Stimulated activated CD4-positive, alpha-beta T cell treated with anti-CD3 and anti-CD28 coated beads, TNF-alpha, amount 100 ng/mL, for 24 hours (primary cell): ENCODE measurements around the gene NSMCE1.
A peak's percentile ranks its signal among the peaks of the same experiment; 100 is the strongest.

Source experiments
- DNase-seq, 3 experiments: peaks; one replicate each; pipeline ENCODE4 v3.0.0-alpha.2; 2020; ENCODE audit warnings: low read depth in 3 of 3

NSMCE1 gene

DNA sequence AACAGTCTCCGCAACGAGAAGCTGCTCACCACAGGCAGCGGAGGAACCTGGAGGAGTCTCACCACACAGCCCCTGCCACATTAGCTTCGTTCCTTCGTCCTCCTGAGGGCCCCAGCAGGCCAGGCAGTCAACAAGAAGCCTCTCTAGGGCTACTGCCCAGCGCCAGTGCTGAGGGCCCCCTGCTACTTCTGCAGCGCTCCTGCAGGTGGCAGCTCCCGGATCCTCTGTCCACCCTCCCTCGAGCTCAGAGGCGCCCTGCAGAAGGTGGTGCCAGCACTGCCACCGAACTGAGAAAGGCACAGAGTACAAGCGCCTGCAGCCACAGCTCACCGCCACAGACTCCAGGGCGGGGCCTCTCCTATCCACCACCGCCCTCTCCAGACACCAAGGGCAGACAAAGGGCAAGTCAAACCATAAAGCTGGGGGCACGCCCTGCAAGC is 38.0 kb downstream of the NSMCE1 start:
- peak in 2 of 3 experiments; percentile 44 to 63 for DNase-seq

DNA sequence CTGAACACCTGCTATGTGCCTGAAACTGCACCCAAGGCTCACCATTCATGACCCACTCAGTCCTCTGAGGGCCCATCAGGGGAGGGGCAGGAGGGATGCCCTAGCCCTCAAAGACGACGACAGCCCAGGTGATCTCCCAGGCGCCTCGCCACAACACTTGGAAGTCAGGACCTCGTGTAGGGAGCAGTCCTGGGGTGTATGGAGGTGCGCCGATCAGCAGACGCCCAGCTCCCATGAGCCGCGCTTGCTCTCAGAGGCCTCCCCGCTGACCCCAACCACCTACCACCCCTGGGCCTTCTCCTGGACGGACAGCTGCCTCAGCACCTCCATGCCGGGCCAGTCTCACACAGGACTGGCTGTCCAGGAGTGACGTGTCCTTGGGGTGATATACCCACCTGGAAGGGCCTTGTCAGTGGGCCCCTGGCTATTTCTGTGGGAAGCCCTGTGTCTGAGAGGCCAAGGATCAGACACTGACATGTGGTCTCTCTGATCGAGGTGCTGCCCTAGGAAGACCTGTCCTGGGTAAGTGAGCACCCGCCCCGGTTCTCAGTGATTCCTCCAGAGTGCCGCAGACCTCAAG is 38.6 kb downstream of the NSMCE1 start:
- no peak for DNase-seq

GRCh38 chr16:27228621-27229501 is 39.7 kb downstream of the NSMCE1 start:
- DNase-seq, result no peak

DNA sequence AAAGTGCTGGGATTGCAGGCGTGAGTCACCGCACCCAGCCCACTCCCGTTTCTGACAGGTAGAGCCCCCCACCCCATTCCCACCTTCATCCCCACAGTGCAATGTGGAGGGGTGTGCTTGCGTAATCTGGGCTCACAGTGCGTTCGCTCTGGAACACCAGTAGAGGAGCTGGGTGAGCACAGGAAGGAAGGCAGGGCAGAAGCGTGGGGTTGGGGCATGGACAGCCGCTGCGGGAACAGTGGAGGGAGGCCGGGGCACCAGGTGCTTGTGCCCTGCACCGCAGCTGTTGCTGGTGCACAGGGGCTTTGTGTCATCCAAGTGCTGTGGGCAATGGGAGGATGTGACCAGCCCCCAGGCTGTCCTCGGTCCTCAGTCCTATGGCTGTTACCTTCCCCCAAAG is 40.5 kb downstream of the NSMCE1 start:
- no peak for DNase-seq

DNA sequence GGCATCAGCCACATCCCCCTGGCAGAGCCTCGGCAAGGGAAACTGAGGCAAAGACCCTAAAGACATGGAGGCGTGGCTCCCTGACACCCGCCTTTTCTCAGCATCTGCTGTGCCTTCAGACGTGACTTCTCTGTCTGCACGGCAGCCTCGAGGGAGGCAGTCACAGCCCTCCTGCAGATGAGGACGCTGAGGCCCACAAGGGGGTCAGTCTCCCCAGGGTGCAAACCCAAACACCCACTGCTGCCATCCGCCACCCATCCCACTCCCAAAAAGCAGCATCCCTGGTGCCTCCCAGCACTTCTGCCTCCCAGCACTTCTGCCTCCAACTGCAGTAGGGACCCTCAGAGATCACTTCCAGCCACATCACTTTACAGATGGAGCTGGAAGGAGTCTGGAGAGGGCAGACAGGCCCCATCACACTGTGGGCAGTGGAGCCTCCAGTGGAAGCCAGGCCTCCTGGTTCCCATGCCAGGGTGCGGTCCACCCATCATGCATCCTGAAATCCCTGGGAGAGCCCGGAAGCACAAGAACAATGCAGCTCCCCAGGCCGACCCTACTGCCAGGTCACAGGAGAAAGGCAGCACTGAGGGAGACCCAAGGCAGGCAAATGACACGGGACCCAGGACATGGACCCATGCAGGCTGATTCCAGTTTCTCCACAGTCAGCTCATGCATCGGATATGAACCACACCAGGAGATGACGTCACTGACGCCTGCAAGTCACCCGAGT is 41.4 kb downstream of the NSMCE1 start:
- DNase-seq, result no peak

DNA sequence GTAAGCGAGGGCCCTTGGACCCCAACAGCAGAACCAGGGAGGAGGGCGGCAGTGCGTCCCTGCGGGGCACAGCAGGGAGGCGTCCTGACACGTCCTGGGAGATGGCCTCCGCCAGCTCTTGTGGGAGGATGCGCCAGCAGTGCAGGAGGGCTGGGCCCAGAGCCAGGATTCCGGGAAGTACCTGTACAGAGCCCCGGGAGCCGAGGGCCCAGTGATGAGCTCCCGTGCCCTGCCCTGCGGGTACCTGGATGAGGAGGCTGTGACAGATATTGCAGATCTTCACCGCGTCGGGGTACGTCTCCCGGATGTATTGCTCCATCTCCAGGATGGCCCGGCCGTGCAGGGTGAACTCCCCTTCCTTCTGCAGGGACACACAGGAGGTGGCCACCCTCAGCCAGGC is 42.1 kb downstream of the NSMCE1 start:
- no peak for DNase-seq

- no peak for DNase-seq
Observed at GRCh38 chr16:27225536-27226360, 42.8 kb downstream of the NSMCE1 start.

DNA sequence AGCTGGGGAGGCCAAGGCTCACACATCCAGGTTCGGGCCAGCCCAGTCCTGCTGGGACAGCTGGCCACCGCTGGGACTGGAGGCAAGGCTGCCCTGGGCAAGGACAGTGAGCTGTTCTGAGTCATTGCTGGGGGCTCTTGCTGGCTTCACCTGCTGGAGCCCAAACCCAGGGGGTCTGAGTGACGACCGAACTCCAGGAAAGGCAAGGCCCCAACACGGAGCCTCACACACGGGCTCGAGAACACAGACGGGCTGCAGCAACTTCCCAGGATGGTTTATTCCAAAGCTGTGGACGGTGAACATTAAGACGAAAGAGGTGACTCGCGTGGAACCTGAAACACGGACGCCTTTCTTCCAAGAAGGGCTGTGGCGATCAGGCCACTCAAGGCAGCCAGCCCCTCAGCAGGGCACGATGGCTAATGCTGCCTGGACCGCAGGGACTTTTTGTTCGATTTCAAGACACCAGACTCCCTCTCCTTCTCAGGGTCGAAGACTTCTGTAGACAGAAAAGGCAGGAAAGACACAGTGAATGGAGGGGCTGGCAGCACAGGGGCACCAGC is 43.8 kb downstream of the NSMCE1 start:
- DNase-seq, result no peak

DNA sequence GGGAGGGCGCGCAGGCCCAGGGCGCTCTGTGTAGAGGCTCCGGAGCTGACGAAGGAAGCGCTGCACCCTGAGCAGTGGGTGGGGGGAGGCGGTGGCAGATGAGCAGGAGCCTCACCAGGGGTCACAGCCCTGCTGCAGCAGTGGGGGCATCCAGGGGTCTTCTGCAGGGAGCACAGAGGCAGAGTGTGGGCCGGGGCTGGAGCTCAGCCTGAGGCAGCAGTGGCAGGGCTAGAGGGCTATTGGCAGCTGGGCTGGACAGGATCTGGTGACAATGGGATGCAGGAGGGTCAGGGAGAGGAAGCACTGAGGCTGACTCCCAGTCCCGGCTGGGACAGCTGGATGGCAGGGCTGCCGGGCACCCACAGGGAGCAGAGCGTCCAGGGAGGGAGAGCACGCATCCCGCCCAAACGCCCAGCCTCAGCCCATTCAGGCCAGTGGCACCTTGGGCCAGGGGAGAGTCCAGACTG is 44.3 kb downstream of the NSMCE1 start:
- DNase-seq, result no peak

- DNase-seq, result no peak
Observed at GRCh38 chr16:27223701-27224100, 44.9 kb downstream of the NSMCE1 start.

- DNase-seq, result no peak
Observed at GRCh38 chr16:27223226-27223610, 45.4 kb downstream of the NSMCE1 start.

DNA sequence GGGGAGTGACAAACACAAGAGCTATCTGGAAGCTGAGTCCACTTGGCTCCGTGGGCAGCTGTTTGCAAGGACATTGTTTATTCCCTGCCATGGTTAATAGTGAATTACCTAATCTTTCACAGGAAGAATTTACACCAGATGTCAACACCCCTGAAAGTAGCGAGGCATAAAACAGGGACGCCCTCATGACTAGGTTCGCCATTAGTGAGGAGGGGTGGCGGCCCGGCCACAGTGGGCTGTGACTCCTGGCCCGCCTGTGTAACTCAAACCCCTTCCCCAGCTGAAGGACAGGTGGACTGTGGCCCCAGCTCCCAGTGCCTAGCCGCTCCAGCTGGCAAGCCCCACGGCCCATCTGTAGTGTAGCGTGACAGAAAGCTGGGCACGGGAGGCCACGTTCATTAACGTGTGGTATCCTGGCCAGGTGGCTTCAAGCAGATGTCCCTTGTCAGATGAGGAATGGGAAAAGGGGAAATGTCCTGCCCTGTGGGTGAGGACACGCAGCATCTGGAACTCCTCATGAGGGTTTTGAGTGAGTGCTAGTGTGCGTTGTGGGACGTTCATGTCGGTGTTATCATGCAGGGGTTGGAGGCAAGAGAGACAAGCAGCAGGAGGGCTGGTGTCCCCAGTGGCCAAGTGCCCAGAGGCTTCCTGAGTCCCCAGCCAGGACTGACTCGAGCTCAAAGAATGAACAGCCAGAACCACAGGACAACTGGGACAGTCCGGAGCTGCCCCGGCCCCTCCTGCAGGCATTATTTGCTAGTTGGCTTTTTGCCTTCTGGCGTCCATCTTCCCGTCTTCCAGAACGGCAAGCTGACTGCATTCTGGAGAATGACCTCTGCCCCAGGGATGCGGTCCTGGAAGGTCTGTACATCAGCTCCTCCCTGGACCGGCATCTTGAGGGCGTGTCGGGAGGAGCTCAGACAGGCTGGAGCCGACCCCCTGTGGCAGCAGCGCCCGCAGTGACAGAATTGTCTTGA is 46.0 kb downstream of the NSMCE1 start:
- no peak for DNase-seq

DNA sequence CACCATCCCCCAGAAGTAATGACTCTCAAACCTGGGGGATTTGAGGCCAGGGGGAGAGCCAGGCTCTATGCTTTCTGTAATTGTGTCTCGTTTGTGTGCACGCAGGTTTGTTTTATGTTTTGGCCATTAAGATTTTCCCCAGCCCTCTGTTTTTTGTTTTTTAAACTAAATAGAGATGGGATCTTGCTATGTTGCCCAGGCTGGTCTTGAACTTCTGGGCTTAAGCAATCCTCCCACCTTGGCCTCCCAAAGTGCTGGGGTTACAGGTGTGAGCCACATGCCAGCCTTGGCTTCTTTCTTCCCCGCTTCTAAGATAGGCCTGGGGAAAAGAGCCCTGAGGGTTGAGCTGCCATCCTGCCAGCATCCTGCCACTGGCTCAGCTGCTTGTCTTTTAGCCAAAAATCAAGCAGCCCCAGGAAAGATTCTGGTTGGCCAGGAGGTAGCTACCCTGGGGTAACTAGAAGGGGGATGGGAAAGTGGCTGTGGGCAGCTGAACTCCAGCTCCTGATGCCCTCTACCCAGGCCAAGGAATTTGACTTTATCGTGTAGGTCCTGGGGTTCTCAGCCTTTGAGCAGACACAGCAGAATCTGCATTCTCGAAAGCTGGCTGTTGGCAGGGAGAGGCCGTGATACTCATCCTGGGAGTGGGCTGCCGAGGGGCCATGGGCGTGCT is 46.9 kb downstream of the NSMCE1 start:
- no peak for DNase-seq

- no peak for DNase-seq
Observed at GRCh38 chr16:27220991-27221390, 47.6 kb downstream of the NSMCE1 start.

- DNase-seq, result no peak
Observed at GRCh38 chr16:27220527-27220926, 48.0 kb downstream of the NSMCE1 start.

GRCh38 chr16:27220120-27220519 is 48.5 kb downstream of the NSMCE1 start:
- no peak for DNase-seq

GRCh38 chr16:27219161-27219560 is 49.4 kb downstream of the NSMCE1 start:
- DNase-seq, result no peak

DNA sequence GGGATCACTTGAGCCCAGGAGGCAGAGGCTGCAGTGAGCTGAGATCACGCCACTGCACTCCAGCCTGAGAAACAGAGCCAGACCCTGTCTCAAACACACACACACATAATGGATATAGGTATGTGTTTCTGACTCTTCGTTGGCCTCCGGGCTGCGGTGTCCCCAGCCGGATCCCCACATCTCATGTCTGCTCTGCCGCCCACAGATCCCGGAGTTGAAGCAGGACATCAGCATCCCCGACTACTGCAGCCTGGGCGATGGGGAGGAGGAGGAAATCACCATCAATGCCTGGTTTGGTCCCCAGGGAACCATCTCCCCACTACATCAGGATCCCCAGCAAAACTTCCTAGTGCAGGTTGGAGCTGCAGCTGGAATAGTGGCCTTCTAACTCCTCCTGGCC is 49.8 kb downstream of the NSMCE1 start:
- DNase-seq, result no peak

- DNase-seq, result no peak
Observed at GRCh38 chr16:27217256-27217655, 51.3 kb downstream of the NSMCE1 start.
